LNCAP (cell line): ENCODE data around the gene RAB17.

Source experiments
- CTCF ChIP-seq: fragments of 450-650 bp; IDR thresholded peaks from 2 replicates; pipeline ENCODE4 v1.5.1; 2017; ENCODE audit warnings: mild to moderate bottlenecking

The RAB17 gene

GRCh38 chr2:237529452-237530402, 60.8 kb downstream of the RAB17 start:
- TF ChIP-seq CTCF: no peak

- TF ChIP-seq CTCF: no peak
Observed at GRCh38 chr2:237527766-237528165, 62.8 kb downstream of the RAB17 start.

GRCh38 chr2:237527233-237527632, 63.3 kb downstream of the RAB17 start:
- TF ChIP-seq CTCF: no peak

GRCh38 chr2:237525559-237526157, 64.9 kb downstream of the RAB17 start:
- TF ChIP-seq CTCF: no peak

- no peak for TF ChIP-seq CTCF
Observed at GRCh38 chr2:237524631-237525030, 65.9 kb downstream of the RAB17 start.
